ENCODE data around the gene MBNL2.

- TF ChIP-seq CTCF (conservative IDR thresholded peaks at IDR 0.05; ENCODE audit: low read length) (no peak), EZH2phosphoT487 (IDR thresholded peaks at IDR 0.05; ENCODE audit: borderline replicate concordance, low read depth, low read length) (no peak)
Measured at GRCh38 chr13:97221466-97221865, 667 bp upstream of the MBNL2 start.

All from OCI-LY7 (cell line).